Esophagus squamous epithelium (tissue), 5 donors: ENCODE data around the gene RFTN1. TPM values are rescaled to one million over a fixed set of nuclear protein-coding genes. Genes with fewer than 3 reads are reported as not detected.

Experiments
- DNase-seq: peaks from one replicate; lab custom pipeline; 2025; lab: John Stamatoyannopoulos, UW
- H3K27ac ChIP-seq, 4 donors: fragments of 200-600 bp; sonication (generic); one replicate each; pipeline ENCODE4 v1.5.1; 2016 to 2019; ENCODE audit warnings: mild to moderate bottlenecking in 1 of 4
- H3K27me3 ChIP-seq, 4 donors: fragments of 200-600 bp; sonication (generic); 1 replicate in 3 of 4; 2 replicates in 1 of 4; pipeline versions ENCODE4 v1.5.1 to v1.6.0; 2017 to 2021; ENCODE audit warnings: antibody characterized with exemption in 1 of 4
- H3K36me3 ChIP-seq, 3 donors: fragments of 200-600 bp; sonication (generic); one replicate each; pipeline ENCODE4 v1.5.1; 2016 to 2019
- H3K4me1 ChIP-seq, 3 donors: fragments of 200-600 bp; sonication (generic); one replicate each; pipeline ENCODE4 v1.5.1; 2017 to 2019
- H3K4me3 ChIP-seq, 4 donors: fragments of 200-600 bp; sonication (generic); 1 replicate in 3 of 4; 2 replicates in 1 of 4; pipeline ENCODE4 v1.5.1; 2016 to 2019; ENCODE audit warnings: mild to moderate bottlenecking in 2 of 4, moderate library complexity in 1 of 4
- H3K9me3 ChIP-seq, 3 donors: fragments of 200-600 bp; sonication (generic); one replicate each; pipeline ENCODE4 v1.5.1; 2016 to 2019
- POLR2A ChIP-seq, 4 donors: fragments of 450-650 bp; IDR thresholded peaks; one replicate each; pipeline ENCODE4 v1.6.1; 2017; ENCODE audit warnings: antibody characterized with exemption in 4 of 4, mild to moderate bottlenecking in 4 of 4, moderate library complexity in 3 of 4
- WGBS, 2 donors: methylation state at CpG; one replicate each; pipeline ENCODE4 v1.1.5; 2018; 5-methylcytosine and 5-hydroxymethylcytosine counted together
- intact Hi-C: fragments of 100-400 bp; cut with DNase I; formaldehyde crosslinking; loops from one replicate; pipeline ENCODE4 v1.15.0; 2022
- total RNA-seq, 4 donors: library from RNA; depleted of rRNA; stranded (reverse); fragments of >200 nt; gene quantifications; one replicate each; pipeline ENCODE4 v1.1.0, GENCODE V29; 2016
- TF ChIP-seq, protein P1 (sequence below), 6 experiments: fragments of 450-650 bp in 4 of 6; fragments of 200-600 bp in 2 of 6; sonication (generic) in 2 of 6; IDR thresholded peaks; one replicate each; pipeline ENCODE4 v1.5.1; 2016 to 2019; ENCODE audit warnings: antibody characterized with exemption in 6 of 6, mild to moderate bottlenecking in 4 of 6, moderate library complexity in 4 of 6
- donor health status: DM: yes; HTN: yes; CAD: no.

Gene RFTN1
- total RNA-seq, 4 donors from 2014 or later, result 5.0 to 22.7 (median 12.4) TPM

DNA sequence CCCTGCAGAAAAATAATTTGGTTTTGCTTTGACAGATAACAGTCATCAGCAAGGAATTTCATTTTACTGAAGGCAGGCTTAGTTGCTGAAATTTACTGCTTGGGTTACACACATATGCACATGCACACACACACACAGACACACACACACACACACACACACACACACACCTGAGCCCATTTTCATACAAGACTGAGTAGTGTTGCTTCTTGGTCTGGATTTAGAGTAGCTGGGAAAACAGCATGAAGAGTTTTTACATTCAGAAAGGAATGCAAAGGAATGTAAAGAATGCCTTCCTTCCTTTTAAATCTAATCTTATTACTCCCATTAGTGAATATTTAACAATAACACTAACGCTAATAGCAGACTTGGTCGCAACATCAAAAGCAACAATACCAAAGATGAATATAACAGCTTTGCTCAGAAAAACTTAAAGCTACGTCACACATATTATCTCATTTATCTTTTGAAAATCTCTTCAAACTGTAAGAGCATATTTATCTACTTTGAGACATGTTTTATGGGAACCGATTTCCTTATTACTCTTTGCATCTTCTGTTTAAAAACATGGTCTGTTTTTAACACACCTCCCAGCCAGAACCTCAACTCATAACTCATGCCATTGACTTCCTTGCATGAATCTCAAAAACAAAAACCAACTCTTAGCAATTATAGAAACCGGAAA, 32.5 kb downstream of the RFTN1 start:
- peaks cover 0 to 52% (median 18%) of the 10 kb centered on the region in 3 donors for H3K4me1 ChIP-seq
- WGBS, 2 donors, result 43 to 45% methylated on average over 5 of the region's 5 CpGs

DNA sequence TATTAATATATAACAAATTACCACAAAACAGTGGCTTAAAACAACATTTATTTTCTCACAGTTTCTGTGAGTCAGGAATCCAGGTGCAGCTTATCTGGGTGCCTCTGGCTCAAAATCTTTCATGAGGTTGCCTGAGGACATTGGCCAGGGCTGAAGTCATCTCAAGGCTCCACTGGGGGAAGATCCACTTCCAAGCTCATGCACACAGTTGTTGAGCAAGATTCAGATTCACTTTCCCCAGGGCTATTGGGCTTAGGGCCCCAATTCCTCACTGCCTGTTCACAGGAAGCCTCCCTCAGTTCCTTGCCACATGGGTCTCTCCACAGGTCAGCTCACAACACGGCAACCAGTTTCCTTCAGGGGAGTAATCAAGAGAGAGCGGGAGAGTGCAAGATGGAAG, 35.0 kb downstream of the RFTN1 start:
- WGBS, 2 donors, result no CpG with 5 or more reads among the region's 2 CpGs
- no peaks in the 10 kb centered on the region for H3K9me3 ChIP-seq
- H3K4me3 ChIP-seq, result no peak overlapping the region
- peaks cover 0 to 36% (median 10%) of the 10 kb centered on the region in 3 donors for H3K4me1 ChIP-seq
- TF ChIP-seq, protein P1, sequence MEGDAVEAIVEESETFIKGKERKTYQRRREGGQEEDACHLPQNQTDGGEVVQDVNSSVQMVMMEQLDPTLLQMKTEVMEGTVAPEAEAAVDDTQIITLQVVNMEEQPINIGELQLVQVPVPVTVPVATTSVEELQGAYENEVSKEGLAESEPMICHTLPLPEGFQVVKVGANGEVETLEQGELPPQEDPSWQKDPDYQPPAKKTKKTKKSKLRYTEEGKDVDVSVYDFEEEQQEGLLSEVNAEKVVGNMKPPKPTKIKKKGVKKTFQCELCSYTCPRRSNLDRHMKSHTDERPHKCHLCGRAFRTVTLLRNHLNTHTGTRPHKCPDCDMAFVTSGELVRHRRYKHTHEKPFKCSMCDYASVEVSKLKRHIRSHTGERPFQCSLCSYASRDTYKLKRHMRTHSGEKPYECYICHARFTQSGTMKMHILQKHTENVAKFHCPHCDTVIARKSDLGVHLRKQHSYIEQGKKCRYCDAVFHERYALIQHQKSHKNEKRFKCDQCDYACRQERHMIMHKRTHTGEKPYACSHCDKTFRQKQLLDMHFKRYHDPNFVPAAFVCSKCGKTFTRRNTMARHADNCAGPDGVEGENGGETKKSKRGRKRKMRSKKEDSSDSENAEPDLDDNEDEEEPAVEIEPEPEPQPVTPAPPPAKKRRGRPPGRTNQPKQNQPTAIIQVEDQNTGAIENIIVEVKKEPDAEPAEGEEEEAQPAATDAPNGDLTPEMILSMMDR (IDR thresholded peaks at IDR 0.05), result no peak
- no peak for TF ChIP-seq POLR2A (IDR thresholded peaks at IDR 0.05)
- H3K27me3 ChIP-seq, result no peaks in the 10 kb centered on the region
- intact Hi-C loops, result no loop called here
- no peaks in the 10 kb centered on the region for H3K36me3 ChIP-seq
- H3K27ac ChIP-seq, result no peak overlapping the region
- DNase-seq, result no peak

More for the DNA sequence above, 32.5 kb downstream of the RFTN1 start:
- intact Hi-C loops, result no loop called here
- Histone ChIP-seq H3K9me3 (no peaks in the 10 kb centered on the region), H3K36me3 (no peaks in the 10 kb centered on the region), H3K27ac (peak overlapping the region in 3 of 4 donors; percentile 27 to 37 (median 30)), H3K27me3 (no peaks in the 10 kb centered on the region), H3K4me3 (no peak overlapping the region)
- TF ChIP-seq, protein P1 (IDR thresholded peaks at IDR 0.05), result no peak
- no peak for TF ChIP-seq POLR2A (IDR thresholded peaks at IDR 0.05)
- no peak for DNase-seq

DNA sequence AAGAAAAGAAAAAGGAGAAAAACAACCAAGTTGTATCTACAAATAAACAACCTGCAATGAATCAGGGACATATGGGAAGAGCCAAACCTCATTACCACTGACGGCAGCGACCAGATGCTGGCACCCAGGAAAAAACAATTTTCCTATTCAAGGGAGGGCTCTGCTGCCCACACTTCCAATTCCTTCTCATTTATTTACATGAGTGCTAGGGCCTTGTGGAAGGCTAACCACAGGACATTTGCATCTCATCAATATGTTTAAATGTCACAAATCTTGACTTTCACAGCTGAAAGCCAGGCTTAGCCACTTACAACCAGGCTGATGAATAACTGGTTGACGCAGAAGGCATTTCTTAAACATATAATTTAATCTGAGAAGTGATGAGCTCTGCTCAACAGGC, 36.0 kb downstream of the RFTN1 start:
- Histone ChIP-seq H3K4me3 (no peak overlapping the region), H3K27ac (no peak overlapping the region), H3K36me3 (peaks cover 0 to under 1% (median 0%) of the 10 kb centered on the region in 3 donors), H3K4me1 (peaks cover 0 to 26% (median 10%) of the 10 kb centered on the region in 3 donors), H3K27me3 (no peaks in the 10 kb centered on the region), H3K9me3 (no peaks in the 10 kb centered on the region)
- 75 to 94% methylated on average over 3 of the region's 3 CpGs for WGBS, 2 donors
- DNase-seq, result no peak
- intact Hi-C loops, result no loop called here
- no peak for TF ChIP-seq POLR2A (IDR thresholded peaks at IDR 0.05)
- TF ChIP-seq, protein P1 (IDR thresholded peaks at IDR 0.05), result no peak

DNA sequence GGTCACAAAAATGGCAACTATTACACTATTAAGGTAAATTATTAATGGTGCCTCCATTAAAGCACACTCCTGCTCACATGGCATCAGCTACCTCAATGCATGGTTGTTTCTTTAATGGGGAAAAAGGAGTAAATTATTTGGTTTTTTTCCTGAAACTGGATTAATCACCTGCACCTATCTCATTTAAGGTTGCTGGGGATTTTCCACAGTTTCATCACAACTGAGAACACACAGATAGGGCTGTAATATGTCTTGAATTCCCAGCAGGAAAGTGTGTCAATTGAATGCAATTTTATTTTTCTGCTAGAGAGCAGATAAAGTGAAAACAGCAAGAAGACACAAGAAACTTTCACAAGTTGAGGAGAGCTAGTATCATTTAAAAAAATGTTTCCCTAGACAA, 36.4 kb downstream of the RFTN1 start:
- no peak overlapping the region for H3K4me3 ChIP-seq
- no peaks in the 10 kb centered on the region for H3K9me3 ChIP-seq
- DNase-seq, result no peak
- TF ChIP-seq POLR2A (IDR thresholded peaks at IDR 0.05), result no peak
- TF ChIP-seq, protein P1 (IDR thresholded peaks at IDR 0.05), result no peak
- H3K4me1 ChIP-seq, result peaks cover 0 to 22% (median 6%) of the 10 kb centered on the region in 3 donors
- H3K27me3 ChIP-seq, result no peaks in the 10 kb centered on the region
- no peak overlapping the region for H3K27ac ChIP-seq
- H3K36me3 ChIP-seq, result peaks cover 0 to 5% (median 0%) of the 10 kb centered on the region in 3 donors
- intact Hi-C loops, result no loop called here

DNA sequence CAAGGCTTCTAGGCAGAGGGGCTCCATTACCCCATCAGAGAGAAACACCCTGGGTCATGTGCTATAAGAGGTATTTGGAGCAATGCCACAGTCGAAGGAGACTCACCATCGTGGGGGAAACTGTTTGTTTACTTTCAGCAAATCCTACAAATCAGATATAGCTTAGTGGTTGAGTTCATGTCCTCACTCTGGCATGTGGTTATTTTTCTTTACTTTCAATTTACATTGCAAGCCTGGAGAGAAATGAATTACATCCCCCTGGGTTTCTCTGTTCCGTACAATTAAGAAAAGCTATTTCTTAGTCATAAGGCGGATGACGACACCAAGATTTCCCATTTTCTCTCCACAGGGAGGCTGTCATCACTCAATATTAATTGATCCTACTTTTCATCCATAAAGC, 36.9 kb downstream of the RFTN1 start:
- intact Hi-C loops, result no loop called here
- 38 to 40% methylated on average over 5 of the region's 5 CpGs for WGBS, 2 donors
- no peak for DNase-seq
- H3K27me3 ChIP-seq, result no peaks in the 10 kb centered on the region
- H3K9me3 ChIP-seq, result no peaks in the 10 kb centered on the region
- TF ChIP-seq POLR2A (IDR thresholded peaks at IDR 0.05), result no peak
- TF ChIP-seq, protein P1 (IDR thresholded peaks at IDR 0.05), result no peak
- H3K4me3 ChIP-seq, result no peak overlapping the region
- peaks cover 0 to 6% (median 0%) of the 10 kb centered on the region in 3 donors for H3K36me3 ChIP-seq
- H3K27ac ChIP-seq, result peak overlapping the region in 1 of 4 donors; percentile 27
- H3K4me1 ChIP-seq, result peaks cover 0 to 17% (median 1%) of the 10 kb centered on the region in 3 donors
